ENCODE measurements around the gene ZFYVE19. TPM values are rescaled to one million over a fixed set of nuclear protein-coding genes. Genes with fewer than 3 reads are reported as not detected.

The ZFYVE19 gene
- total RNA-seq, 2 donors from 2014 or later, result 27.0 to 29.3 TPM

- intact Hi-C loops (cut with DNase I), result no loop called here
- Histone ChIP-seq H3K4me3 (no peak overlapping the region), H3K27ac (peak overlapping the region; percentile 48 to 85 (median 82)), H3K4me1 (peaks cover 52% of the 10 kb centered on the region), H3K9me3 (no peaks in the 10 kb centered on the region), H3K36me3 (replicated peaks in 1 of 2; ENCODE audit: insufficient read depth in 1 of 2, low read depth in 2 of 2) (no peaks in the 10 kb centered on the region), H3K27me3 (no peaks in the 10 kb centered on the region)
- no peak for TF ChIP-seq CTCF (IDR thresholded peaks at IDR 0.05)
- no peak for TF ChIP-seq POLR2A (IDR thresholded peaks at IDR 0.05)
- ATAC-seq, result no peak
- 49 to 51% methylated on average over 2 of the region's 2 CpGs for WGBS, 2 donors
- DNase-seq, result no peak
These were observed 21.1 kb upstream of the ZFYVE19 start for GRCh38 chr15:40785814-40786213.

- ATAC-seq (peak; percentile 91), DNase-seq (peak; percentile 87 to 94 (median 90))
- no peaks in the 10 kb centered on the region for H3K9me3 ChIP-seq
- H3K4me3 ChIP-seq, result no peak overlapping the region
- no peaks in the 10 kb centered on the region for H3K36me3 ChIP-seq (replicated peaks in 1 of 2; ENCODE audit: insufficient read depth in 1 of 2, low read depth in 2 of 2)
- peak overlapping the region; percentile 82 to 90 (median 84) for H3K27ac ChIP-seq
- H3K27me3 ChIP-seq, result no peaks in the 10 kb centered on the region
- peaks cover 58% of the 10 kb centered on the region for H3K4me1 ChIP-seq
- TF ChIP-seq CTCF (IDR thresholded peaks at IDR 0.05), result no peak
- TF ChIP-seq POLR2A (IDR thresholded peaks at IDR 0.05), result peak in 2 of 3 donors; percentile 29 to 39
- intact Hi-C loops (cut with DNase I), result no loop called here
- WGBS, 2 donors, result 0 to 4% methylated on average over 3 to 4 of the region's 4 CpGs
These were observed 19.5 kb upstream of the ZFYVE19 start for GRCh38 chr15:40787344-40787841.

- peak overlapping the region; percentile 82 to 90 (median 84) for H3K27ac ChIP-seq
These were observed 18.9 kb upstream of the ZFYVE19 start for GRCh38 chr15:40787991-40788390.

GRCh38 chr15:40789119-40789518, 17.8 kb upstream of the ZFYVE19 start:
- Histone ChIP-seq H3K9me3 (no peaks in the 10 kb centered on the region), H3K4me1 (peaks cover 71% of the 10 kb centered on the region), H3K36me3 (replicated peaks in 1 of 2; ENCODE audit: insufficient read depth in 1 of 2, low read depth in 2 of 2) (no peaks in the 10 kb centered on the region), H3K27me3 (no peaks in the 10 kb centered on the region), H3K4me3 (no peak overlapping the region), H3K27ac (peak overlapping the region; percentile 42 to 85 (median 60))
- DNase-seq, result no peak
- intact Hi-C loops (cut with DNase I), result no loop called here
- 87 to 90% methylated on average over 5 of the region's 5 CpGs for WGBS, 2 donors
- TF ChIP-seq POLR2A (IDR thresholded peaks at IDR 0.05), result no peak
- ATAC-seq, result no peak

More at GRCh38 chr15:40787991-40788390, 18.9 kb upstream of the ZFYVE19 start:
- no peak for TF ChIP-seq CTCF (IDR thresholded peaks at IDR 0.05)
- no peak for TF ChIP-seq POLR2A (IDR thresholded peaks at IDR 0.05)
- Histone ChIP-seq H3K27me3 (no peaks in the 10 kb centered on the region), H3K4me1 (peaks cover 60% of the 10 kb centered on the region), H3K9me3 (no peaks in the 10 kb centered on the region), H3K4me3 (no peak overlapping the region), H3K36me3 (replicated peaks in 1 of 2; ENCODE audit: insufficient read depth in 1 of 2, low read depth in 2 of 2) (no peaks in the 10 kb centered on the region)
- ATAC-seq (peak; percentile 5), DNase-seq (peak in 1 of 4 donors; percentile 6)
- 49 to 50% methylated on average over 6 of the region's 6 CpGs for WGBS, 2 donors
- intact Hi-C loops (cut with DNase I), result no loop called here

GRCh38 chr15:40789999-40790398, 16.9 kb upstream of the ZFYVE19 start:
- no peaks in the 10 kb centered on the region for H3K9me3 ChIP-seq
- no peak for ATAC-seq
- peak overlapping the region in 1 of 4 donors; percentile 60 for H3K27ac ChIP-seq
- no peak for DNase-seq
- 96% methylated on average over 8 of the region's 8 CpGs for WGBS, 2 donors
- TF ChIP-seq CTCF (IDR thresholded peaks at IDR 0.05) (no peak), POLR2A (IDR thresholded peaks at IDR 0.05) (no peak)
- H3K36me3 ChIP-seq (replicated peaks in 1 of 2; ENCODE audit: insufficient read depth in 1 of 2, low read depth in 2 of 2), result no peaks in the 10 kb centered on the region
- H3K27me3 ChIP-seq, result no peaks in the 10 kb centered on the region
- H3K4me3 ChIP-seq, result no peak overlapping the region
- H3K4me1 ChIP-seq, result peaks cover 75% of the 10 kb centered on the region
- intact Hi-C loops (cut with DNase I), result no loop called here
